T-cell (primary cell): ENCODE data around the gene LARP6. TPM values are rescaled to one million over a fixed set of nuclear protein-coding genes. Genes with fewer than 3 reads are reported as not detected.

ENCODE experiments used
- ATAC-seq, 4 experiments: fragments of 200-7000 bp in 3 of 4; fragments of 150-1000 bp in 1 of 4; cut with Tn5 transposase; replicated peaks in 1 of 4; 1 replicate in 3 of 4; 2 replicates in 1 of 4; pipeline ENCODE4 v1.10.0; 2021; ENCODE audit warnings: moderate library complexity in 3 of 4, mild to moderate bottlenecking in 2 of 4, moderate number of reproducible peaks in 1 of 4
- CTCF ChIA-PET, 2 donors: fragments of 300-600 bp; sonication (Branson Sonifier 250); formaldehyde crosslinking; loops; one replicate each; lab custom pipeline; 2022; ENCODE audit warnings: antibody characterized with exemption in 2 of 2; lab: Charles Lee
- POLR2A ChIA-PET, 2 donors: fragments of 300-600 bp; sonication (Branson Sonifier 250); formaldehyde crosslinking; loops; one replicate each; lab custom pipeline; 2022; ENCODE audit warnings: antibody characterized with exemption in 2 of 2; lab: Charles Lee
- DNase-seq, 35 experiments: peaks; one replicate each; pipeline versions ENCODE4 v3.0.0 to v3.0.0-alpha.2; 2013 to 2023
- H3K27ac ChIP-seq: one replicate; pipeline ENCODE4 v1.5.1; 2013; ENCODE audit warnings: low read length
- H3K27me3 ChIP-seq, 2 experiments: replicated peaks in 1 of 2; 1 replicate in 1 of 2; 2 replicates in 1 of 2; pipeline versions ENCODE4 v1.6.1 to v1.7.0; 2013; ENCODE audit warnings: low read length in 1 of 2, mixed read lengths in 1 of 2; ENCODE audit not compliant: control insufficient read depth in 2 of 2, insufficient read depth in 2 of 2; ENCODE audit errors: extremely low read depth in 1 of 2
- H3K36me3 ChIP-seq, 2 donors: 1 replicate in 1 of 2; 2 replicates in 1 of 2; pipeline versions ENCODE4 v1.6.1 to v1.7.0; 2013; ENCODE audit warnings: low read length in 1 of 2; ENCODE audit not compliant: control insufficient read depth in 2 of 2, insufficient read depth in 1 of 2; ENCODE audit errors: extremely low read depth in 1 of 2
- H3K4me1 ChIP-seq, 2 experiments: 1 replicate in 1 of 2; 2 replicates in 1 of 2; pipeline versions ENCODE4 v1.6.1 to v1.7.0; 2013; ENCODE audit warnings: low read length in 2 of 2, mixed read lengths in 1 of 2; ENCODE audit not compliant: insufficient read depth in 2 of 2, control insufficient read depth in 1 of 2; ENCODE audit errors: extremely low read depth in 1 of 2
- H3K4me3 ChIP-seq, 2 donors: 1 replicate in 1 of 2; 2 replicates in 1 of 2; pipeline versions ENCODE4 v1.5.1 to v1.7.0; 2013; ENCODE audit warnings: mild to moderate bottlenecking in 2 of 2, low read length in 1 of 2, moderate library complexity in 1 of 2; ENCODE audit not compliant: control insufficient read depth in 1 of 2; ENCODE audit errors: extremely low read depth in 1 of 2
- H3K9me3 ChIP-seq: 2 replicates; pipeline ENCODE4 v1.7.0; 2013
- H3K27ac Mint-ChIP-seq, 2 donors: one replicate each; pipeline ENCODE4 v1.8.0; 2020 to 2021; ENCODE audit warnings: mild to moderate bottlenecking in 2 of 2, mixed read lengths in 2 of 2
- H3K27me3 Mint-ChIP-seq, 2 donors: one replicate each; pipeline ENCODE4 v1.8.0; 2021 to 2022; ENCODE audit warnings: mixed read lengths in 2 of 2
- H3K36me3 Mint-ChIP-seq: one replicate; pipeline ENCODE4 v1.8.0; 2021; ENCODE audit warnings: mixed read lengths
- H3K4me1 Mint-ChIP-seq, 3 donors: one replicate each; pipeline ENCODE4 v1.8.0; 2020 to 2022; ENCODE audit warnings: mixed read lengths in 3 of 3, mild to moderate bottlenecking in 1 of 3
- H3K4me3 Mint-ChIP-seq, 3 donors: one replicate each; pipeline ENCODE4 v1.8.0; 2020 to 2022; ENCODE audit warnings: mild to moderate bottlenecking in 3 of 3, mixed read lengths in 3 of 3, moderate library complexity in 3 of 3
- H3K9me3 Mint-ChIP-seq, 3 donors: one replicate each; pipeline ENCODE4 v1.8.0; 2020 to 2022; ENCODE audit warnings: mixed read lengths in 3 of 3
- WGBS: methylation state at CpG from one replicate; pipeline ENCODE4 v1.1.5; 2013; ENCODE audit warnings: missing lambda C conversion rate; ENCODE audit not compliant: insufficient coverage; 5-methylcytosine and 5-hydroxymethylcytosine counted together
- total RNA-seq, 35 experiments: library from RNA in 6 of 35; stranded (reverse) in 6 of 35; fragments of 120-200 nt in 1 of 35; gene quantifications; one replicate each; pipeline versions ENCODE4 v1.2.1 to v1.2.4 and lab custom pipeline; 2013 to 2026

The LARP6 gene
- total RNA-seq, 5 donors from 2014 or later (not counting 1 experiment from before 2014, with no cell fraction given): 0.41 to 0.49 TPM; not detected in 3

DNA sequence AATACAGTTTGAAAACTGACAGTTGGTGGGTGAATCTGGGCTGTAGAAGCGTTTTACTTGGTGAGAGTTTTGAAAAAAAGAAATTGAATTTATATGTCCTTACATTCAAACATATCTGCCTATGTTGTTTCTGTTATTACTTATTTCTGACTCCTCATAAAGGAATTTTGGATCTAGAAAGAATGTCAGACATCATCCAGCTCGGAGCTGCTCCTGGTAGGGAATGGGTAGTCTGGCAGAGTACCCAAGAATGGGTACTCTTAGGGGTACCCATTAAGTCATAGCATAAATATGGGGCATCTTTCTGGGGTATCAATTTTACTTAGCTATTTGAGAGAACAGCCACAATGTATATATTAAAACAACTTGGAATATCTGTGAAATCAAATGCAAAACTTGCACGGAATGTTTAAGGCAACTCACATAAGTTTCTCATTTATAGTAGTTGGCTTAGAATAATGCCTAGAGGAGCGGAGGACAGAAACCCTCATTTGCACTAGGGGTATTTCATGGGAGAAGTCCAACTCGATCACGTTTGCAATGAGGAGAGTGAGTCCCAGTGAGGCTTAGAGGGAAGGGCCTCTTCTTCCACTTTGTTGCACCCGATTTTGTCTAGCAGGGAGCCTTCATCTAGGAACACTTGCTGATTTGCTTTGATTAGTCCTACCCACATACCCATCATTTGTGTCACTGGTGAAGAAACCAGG, 2.4 kb upstream of the LARP6 start:
- no peaks in the 10 kb centered on the region for H3K9me3 ChIP-seq
- H3K4me3 ChIP-seq: no peak overlapping the region
- no peak overlapping the region for H3K27ac Mint-ChIP-seq
- H3K4me3 Mint-ChIP-seq: no peak overlapping the region
- no peak for DNase-seq
- peaks cover 0 to 10% of the 10 kb centered on the region in 2 experiments for H3K4me1 ChIP-seq
- H3K27me3 Mint-ChIP-seq: peaks cover 42 to 61% of the 10 kb centered on the region in 2 donors
- H3K36me3 ChIP-seq: no peaks in the 10 kb centered on the region
- POLR2A ChIA-PET: no interaction called here
- 60% methylated on average over 1 of the region's 7 CpGs for whole genome bisulfite sequencing
- CTCF ChIA-PET: no interaction called here
- peaks cover 12 to 57% of the 10 kb centered on the region in 2 experiments for H3K27me3 ChIP-seq
- no peaks in the 10 kb centered on the region for H3K36me3 Mint-ChIP-seq
- H3K4me1 Mint-ChIP-seq: peaks cover 7 to 10% (median 8%) of the 10 kb centered on the region in 3 donors
- no peak for ATAC-seq
- no peaks in the 10 kb centered on the region for H3K9me3 Mint-ChIP-seq
- H3K27ac ChIP-seq: no peak overlapping the region

GRCh38 chr15:70855764-70856163, 1.8 kb upstream of the LARP6 start:
- H3K4me1 Mint-ChIP-seq: peaks cover 7 to 10% (median 8%) of the 10 kb centered on the region in 3 donors
- no peak for DNase-seq
- no peak for ATAC-seq
- Histone ChIP-seq H3K4me1 (peaks cover 0 to 10% of the 10 kb centered on the region in 2 experiments), H3K27me3 (peaks cover 12 to 57% of the 10 kb centered on the region in 2 experiments), H3K27ac (no peak overlapping the region), H3K4me3 (no peak overlapping the region), H3K9me3 (no peaks in the 10 kb centered on the region), H3K36me3 (no peaks in the 10 kb centered on the region)
- POLR2A ChIA-PET: no interaction called here
- H3K4me3 Mint-ChIP-seq: no peak overlapping the region
- CTCF ChIA-PET: no interaction called here
- no peaks in the 10 kb centered on the region for H3K9me3 Mint-ChIP-seq
- H3K36me3 Mint-ChIP-seq: no peaks in the 10 kb centered on the region
- H3K27me3 Mint-ChIP-seq: peaks cover 44 to 64% of the 10 kb centered on the region in 2 donors
- WGBS: no CpG with 5 or more reads among the region's 2 CpGs
- H3K27ac Mint-ChIP-seq: no peak overlapping the region

GRCh38 chr15:70854666-70854976, 664 bp upstream of the LARP6 start:
- CTCF ChIA-PET: no interaction called here
- no peaks in the 10 kb centered on the region for H3K36me3 ChIP-seq
- Mint-ChIP-seq H3K4me3 (peak overlapping the region; percentile 70 to 87 (median 74)), H3K4me1 (peaks cover 7 to 10% (median 8%) of the 10 kb centered on the region in 3 donors), H3K36me3 (no peaks in the 10 kb centered on the region), H3K27me3 (peaks cover 54 to 70% of the 10 kb centered on the region in 2 donors), H3K9me3 (no peaks in the 10 kb centered on the region), H3K27ac (no peak overlapping the region)
- no peak for ATAC-seq
- WGBS: 40% methylated on average over 2 of the region's 4 CpGs
- H3K9me3 ChIP-seq: no peaks in the 10 kb centered on the region
- POLR2A ChIA-PET: no interaction called here
- peak overlapping the region in 1 of 2 donors; percentile 42 for H3K4me3 ChIP-seq
- no peak overlapping the region for H3K27ac ChIP-seq
- H3K4me1 ChIP-seq: peaks cover 0 to 10% of the 10 kb centered on the region in 2 experiments
- peaks cover 12 to 49% of the 10 kb centered on the region in 2 experiments for H3K27me3 ChIP-seq
- no peak for DNase-seq

DNA sequence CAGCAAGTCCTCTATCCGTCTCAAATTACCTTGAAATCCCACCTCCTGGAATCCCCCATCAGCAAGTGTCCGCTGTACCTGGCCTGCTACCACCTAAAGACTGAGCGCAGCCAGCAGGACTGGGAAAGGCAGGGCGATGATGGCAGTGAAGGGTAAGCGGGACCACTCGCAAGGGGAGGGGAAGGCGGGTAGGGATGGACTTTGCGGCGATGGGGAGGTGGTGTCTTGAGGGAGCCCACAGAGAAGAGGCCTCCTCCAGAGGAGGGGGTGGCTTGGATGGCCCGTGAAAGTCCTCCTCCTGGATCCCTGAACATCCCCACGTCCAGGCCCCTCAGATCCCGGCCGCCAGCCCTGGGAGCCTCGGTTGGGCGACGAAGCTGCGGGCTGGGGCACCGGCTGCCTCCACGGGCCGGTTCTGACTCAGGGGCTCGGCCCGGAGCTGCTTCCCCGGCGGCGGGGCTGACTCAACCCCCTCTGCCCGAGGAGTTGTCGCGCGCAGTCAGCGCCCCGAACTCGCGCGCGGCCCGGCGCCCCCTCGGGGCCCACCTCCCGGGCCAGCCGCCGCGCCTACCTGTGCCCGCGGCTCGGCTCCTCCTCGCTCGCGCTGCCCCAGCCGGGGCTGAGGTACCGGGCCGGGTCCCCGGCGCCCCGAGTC, 512 bp downstream of the LARP6 start:
- 14% methylated on average over 52 of the region's 54 CpGs for WGBS
- H3K27ac ChIP-seq: no peak overlapping the region
- H3K36me3 ChIP-seq: no peaks in the 10 kb centered on the region
- ChIA-PET POLR2A (no interaction called here), CTCF (no interaction called here)
- no peaks in the 10 kb centered on the region for H3K9me3 ChIP-seq
- peaks cover 53 to 67% of the 10 kb centered on the region in 2 donors for H3K27me3 Mint-ChIP-seq
- peak overlapping the region in 1 of 2 donors; percentile 11 for H3K4me3 ChIP-seq
- H3K36me3 Mint-ChIP-seq: no peaks in the 10 kb centered on the region
- H3K4me1 Mint-ChIP-seq: peaks cover 7 to 10% (median 8%) of the 10 kb centered on the region in 3 donors
- H3K27me3 ChIP-seq: peaks cover 12 to 41% of the 10 kb centered on the region in 2 experiments
- H3K4me1 ChIP-seq: peaks cover 0 to 10% of the 10 kb centered on the region in 2 experiments
- peak overlapping the region; percentile 57 to 66 (median 61) for H3K4me3 Mint-ChIP-seq
- no peaks in the 10 kb centered on the region for H3K9me3 Mint-ChIP-seq
- DNase-seq (peak in 2 of 35 experiments; percentile 1 to 4), ATAC-seq (peak in 3 of 4 experiments; percentile 49 to 58 (median 50))
- no peak overlapping the region for H3K27ac Mint-ChIP-seq

DNA sequence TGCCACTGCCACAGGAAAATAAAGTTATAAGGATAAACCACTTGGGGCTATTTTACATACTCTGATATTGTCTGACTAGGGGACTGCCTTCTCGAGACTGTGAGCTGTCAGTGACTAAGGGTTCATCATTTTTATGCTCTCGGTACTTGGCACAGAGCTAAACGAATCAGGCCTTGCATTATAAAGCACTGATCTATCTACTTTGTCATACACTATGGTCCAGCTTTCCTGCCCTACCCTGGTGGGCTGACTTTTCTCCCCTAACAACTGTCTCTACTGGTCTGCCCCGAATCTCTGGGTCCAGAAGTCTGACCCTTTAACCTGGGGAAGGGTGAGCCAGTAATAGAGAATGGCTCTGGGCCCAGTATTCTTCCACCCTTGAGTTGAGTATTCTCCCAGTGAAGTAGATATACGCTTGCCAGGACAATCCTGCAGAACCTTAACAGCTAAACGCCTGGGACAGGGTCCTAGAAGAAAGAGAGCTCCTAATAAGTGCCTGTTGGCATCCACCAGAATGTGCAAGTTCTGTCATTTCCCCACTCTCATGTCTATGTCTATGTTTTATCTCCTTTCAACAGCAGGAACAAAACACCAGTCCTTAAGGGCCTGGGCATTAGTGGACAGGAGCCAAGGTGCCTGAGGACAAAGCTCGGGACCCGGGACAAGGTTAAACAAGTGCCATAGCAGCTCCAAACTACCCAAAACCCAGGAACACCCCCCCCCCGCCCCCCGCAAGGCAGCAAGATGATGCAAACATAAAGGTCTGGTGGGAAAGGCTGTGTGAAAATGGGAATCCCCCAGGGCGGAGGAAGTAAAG, 1.2 kb downstream of the LARP6 start:
- Mint-ChIP-seq H3K36me3 (no peaks in the 10 kb centered on the region), H3K27me3 (peaks cover 57 to 74% of the 10 kb centered on the region in 2 donors), H3K27ac (no peak overlapping the region), H3K9me3 (no peaks in the 10 kb centered on the region), H3K4me1 (peaks cover 7 to 10% (median 8%) of the 10 kb centered on the region in 3 donors), H3K4me3 (peak overlapping the region; percentile 57 to 66 (median 61))
- H3K4me3 ChIP-seq: no peak overlapping the region
- whole genome bisulfite sequencing: 83% methylated on average over 4 of the region's 11 CpGs
- ChIA-PET CTCF (no interaction called here), POLR2A (no interaction called here)
- DNase-seq (no peak), ATAC-seq (no peak)
- H3K36me3 ChIP-seq: no peaks in the 10 kb centered on the region
- H3K4me1 ChIP-seq: peaks cover 0 to 10% of the 10 kb centered on the region in 2 experiments
- no peak overlapping the region for H3K27ac ChIP-seq
- H3K9me3 ChIP-seq: no peaks in the 10 kb centered on the region
- H3K27me3 ChIP-seq: peaks cover 13 to 42% of the 10 kb centered on the region in 2 experiments

GRCh38 chr15:70851889-70852288, 2.1 kb downstream of the LARP6 start:
- peaks cover 57 to 78% of the 10 kb centered on the region in 2 donors for H3K27me3 Mint-ChIP-seq
- Histone ChIP-seq H3K9me3 (no peaks in the 10 kb centered on the region), H3K27ac (no peak overlapping the region), H3K27me3 (peaks cover 13 to 40% of the 10 kb centered on the region in 2 experiments), H3K36me3 (no peaks in the 10 kb centered on the region), H3K4me1 (peaks cover 0 to 10% of the 10 kb centered on the region in 2 experiments), H3K4me3 (no peak overlapping the region)
- 98% methylated on average over 6 of the region's 6 CpGs for WGBS
- H3K36me3 Mint-ChIP-seq: no peaks in the 10 kb centered on the region
- no peak for ATAC-seq
- DNase-seq: no peak
- H3K4me1 Mint-ChIP-seq: peaks cover 7 to 10% (median 8%) of the 10 kb centered on the region in 3 donors
- POLR2A ChIA-PET: no interaction called here
- no peaks in the 10 kb centered on the region for H3K9me3 Mint-ChIP-seq
- peak overlapping the region in 1 of 3 donors; percentile 31 for H3K4me3 Mint-ChIP-seq
- H3K27ac Mint-ChIP-seq: no peak overlapping the region
- CTCF ChIA-PET: no interaction called here
